Endodermal cell (in vitro differentiated cells): ENCODE results near the gene ZNF618. TPM values are rescaled to one million over a fixed set of nuclear protein-coding genes. Genes with fewer than 3 reads are reported as not detected.
"Not testable (repeated sequence)": the region's sequence is repeated elsewhere in the genome, so short reads cannot be mapped to it uniquely, and the experiment has no call there.

Source experiments
- DNase-seq: peaks from one replicate; pipeline ENCODE4 v3.0.0-alpha.2; 2017
- H3K27ac ChIP-seq: 2 replicates; pipeline ENCODE4 v1.5.1; 2013; ENCODE audit warnings: mild to moderate bottlenecking, low read depth, low read length, moderate library complexity
- H3K27me3 ChIP-seq: 2 replicates; pipeline ENCODE4 v1.6.1; 2013; ENCODE audit warnings: mild to moderate bottlenecking, low read length, moderate library complexity; ENCODE audit not compliant: insufficient read depth, control insufficient read depth, poor library complexity, severe bottlenecking
- H3K36me3 ChIP-seq: 2 replicates; pipeline ENCODE4 v1.7.0; 2013; ENCODE audit warnings: mild to moderate bottlenecking, low read length, moderate library complexity; ENCODE audit not compliant: control insufficient read depth, insufficient read depth
- H3K4me1 ChIP-seq: one replicate; pipeline ENCODE4 v1.7.0; 2013; ENCODE audit warnings: low read length; ENCODE audit not compliant: control insufficient read depth, insufficient read depth
- H3K4me3 ChIP-seq: 2 replicates; pipeline ENCODE4 v1.5.1; 2013; ENCODE audit warnings: mild to moderate bottlenecking, low read length, moderate library complexity
- H3K9ac ChIP-seq: 2 replicates; pipeline ENCODE4 v1.6.1; 2013; ENCODE audit warnings: mild to moderate bottlenecking, low read length, moderate library complexity; ENCODE audit not compliant: poor library complexity, severe bottlenecking; ENCODE audit errors: extremely low read depth
- H3K9me3 ChIP-seq: 2 replicates; pipeline ENCODE4 v1.6.1; 2013; ENCODE audit warnings: mild to moderate bottlenecking, low read length, moderate library complexity; ENCODE audit not compliant: control insufficient read depth
- H3K27ac Mint-ChIP-seq: 2 replicates; pipeline ENCODE4 v1.8.0; 2020; ENCODE audit warnings: mixed read lengths
- H3K27me3 Mint-ChIP-seq: 2 replicates; pipeline ENCODE4 v1.8.0; 2021; ENCODE audit warnings: mild to moderate bottlenecking, mixed read lengths; ENCODE audit not compliant: insufficient read depth
- H3K36me3 Mint-ChIP-seq: 2 replicates; pipeline ENCODE4 v1.8.0; 2020; ENCODE audit warnings: low read depth, mixed read lengths
- H3K4me1 Mint-ChIP-seq: 2 replicates; pipeline ENCODE4 v1.8.0; 2020; ENCODE audit warnings: mixed read lengths
- H3K4me3 Mint-ChIP-seq: 2 replicates; pipeline ENCODE4 v1.8.0; 2020; ENCODE audit warnings: mild to moderate bottlenecking, moderate library complexity, mixed read lengths
- H3K9me3 Mint-ChIP-seq: 2 replicates; pipeline ENCODE4 v1.8.0; 2020; ENCODE audit warnings: mild to moderate bottlenecking, mixed read lengths
- WGBS, 2 experiments: methylation state at CpG; one replicate each; pipeline versions ENCODE4 v1.1.5 to v1.1.7; 2013; ENCODE audit warnings: missing lambda C conversion rate in 2 of 2, mixed read lengths in 1 of 2; ENCODE audit not compliant: insufficient coverage in 1 of 2, insufficient read length in 1 of 2; 5-methylcytosine and 5-hydroxymethylcytosine counted together
- total RNA-seq, 2 donors: library from RNA; stranded (reverse); fragmentation: NEBNext Ultra II Directional in 1 of 2; extraction: Animal tissue kit (Norgen Biotek cat#: 25700) in 1 of 2; gene quantifications; 2 replicates in 1 of 2; 3 replicates in 1 of 2; pipeline ENCODE4 v1.2.1, GENCODE V29; 2021
- TF ChIP-seq, protein P1 (sequence below): fragments of 200-600 bp; sonication (generic); conservative IDR thresholded peaks from 2 replicates; pipeline ENCODE4 v1.5.0; 2021; ENCODE audit warnings: antibody characterized with exemption, mild to moderate bottlenecking

ZNF618 gene
- total RNA-seq, 2 donors from 2014 or later = 34.5 to 37.5 TPM

- not testable (repeated sequence) for H3K4me1 Mint-ChIP-seq, H3K27ac Mint-ChIP-seq, H3K27ac ChIP-seq, H3K27me3 Mint-ChIP-seq, H3K9me3 ChIP-seq, H3K9me3 Mint-ChIP-seq, H3K9ac ChIP-seq, H3K4me1 ChIP-seq, DNase-seq, H3K27me3 ChIP-seq, H3K4me3 Mint-ChIP-seq, H3K4me3 ChIP-seq
- H3K36me3 Mint-ChIP-seq = peaks cover 44% of the 10 kb centered on the region
- TF ChIP-seq, protein P1, sequence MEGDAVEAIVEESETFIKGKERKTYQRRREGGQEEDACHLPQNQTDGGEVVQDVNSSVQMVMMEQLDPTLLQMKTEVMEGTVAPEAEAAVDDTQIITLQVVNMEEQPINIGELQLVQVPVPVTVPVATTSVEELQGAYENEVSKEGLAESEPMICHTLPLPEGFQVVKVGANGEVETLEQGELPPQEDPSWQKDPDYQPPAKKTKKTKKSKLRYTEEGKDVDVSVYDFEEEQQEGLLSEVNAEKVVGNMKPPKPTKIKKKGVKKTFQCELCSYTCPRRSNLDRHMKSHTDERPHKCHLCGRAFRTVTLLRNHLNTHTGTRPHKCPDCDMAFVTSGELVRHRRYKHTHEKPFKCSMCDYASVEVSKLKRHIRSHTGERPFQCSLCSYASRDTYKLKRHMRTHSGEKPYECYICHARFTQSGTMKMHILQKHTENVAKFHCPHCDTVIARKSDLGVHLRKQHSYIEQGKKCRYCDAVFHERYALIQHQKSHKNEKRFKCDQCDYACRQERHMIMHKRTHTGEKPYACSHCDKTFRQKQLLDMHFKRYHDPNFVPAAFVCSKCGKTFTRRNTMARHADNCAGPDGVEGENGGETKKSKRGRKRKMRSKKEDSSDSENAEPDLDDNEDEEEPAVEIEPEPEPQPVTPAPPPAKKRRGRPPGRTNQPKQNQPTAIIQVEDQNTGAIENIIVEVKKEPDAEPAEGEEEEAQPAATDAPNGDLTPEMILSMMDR = peak; percentile 32
- peaks cover 29% of the 10 kb centered on the region for H3K36me3 ChIP-seq
Observed at GRCh38 chr9:114043660-114044059, 167.6 kb downstream of the ZNF618 start.

- H3K4me1 Mint-ChIP-seq = peaks cover 3% of the 10 kb centered on the region
- Histone ChIP-seq H3K27me3 (no peaks in the 10 kb centered on the region), H3K9me3 (no peaks in the 10 kb centered on the region), H3K9ac (no peak overlapping the region), H3K36me3 (peaks cover 42% of the 10 kb centered on the region), H3K27ac (no peak overlapping the region), H3K4me3 (no peak overlapping the region), H3K4me1 (no peaks in the 10 kb centered on the region)
- no peaks in the 10 kb centered on the region for H3K27me3 Mint-ChIP-seq
- no peaks in the 10 kb centered on the region for H3K9me3 Mint-ChIP-seq
- no peak overlapping the region for H3K27ac Mint-ChIP-seq
- TF ChIP-seq, protein P1 = no peak
- H3K4me3 Mint-ChIP-seq = no peak overlapping the region
- H3K36me3 Mint-ChIP-seq = peaks cover 49% of the 10 kb centered on the region
- no peak for DNase-seq
- WGBS, 2 experiments = 95 to 96% methylated on average over 3 to 4 of the region's 4 CpGs
Observed at GRCh38 chr9:114046237-114046755, 170.2 kb downstream of the ZNF618 start.

DNA sequence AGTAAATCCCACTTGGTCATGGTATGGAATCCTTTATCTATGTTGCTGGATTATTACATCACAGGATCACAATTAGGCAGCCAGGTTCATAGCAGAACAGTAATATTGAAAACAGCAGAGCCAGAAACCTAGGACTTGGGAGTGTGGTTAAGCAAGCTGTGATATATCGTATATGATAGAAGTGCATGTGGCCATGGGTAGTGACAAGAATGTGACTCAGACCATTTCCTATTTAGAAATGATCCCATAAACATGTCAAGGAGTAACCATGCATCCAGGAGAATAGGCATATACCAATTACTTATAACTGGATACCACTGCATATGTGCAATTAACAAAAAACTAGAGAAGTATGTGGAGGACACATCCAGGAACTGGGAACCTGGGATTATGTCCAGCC is 170.8 kb downstream of the ZNF618 start:
- H3K9me3 ChIP-seq = no peaks in the 10 kb centered on the region
- no peaks in the 10 kb centered on the region for H3K4me1 ChIP-seq
- Mint-ChIP-seq H3K4me1 (peaks cover 3% of the 10 kb centered on the region), H3K27me3 (no peaks in the 10 kb centered on the region), H3K4me3 (no peak overlapping the region), H3K36me3 (peaks cover 45% of the 10 kb centered on the region), H3K27ac (no peak overlapping the region), H3K9me3 (no peaks in the 10 kb centered on the region)
- no peaks in the 10 kb centered on the region for H3K27me3 ChIP-seq
- WGBS, 2 experiments = 89 to 100% methylated on average over 1 of the region's 1 CpG
- TF ChIP-seq, protein P1 = no peak
- no peak overlapping the region for H3K9ac ChIP-seq
- H3K4me3 ChIP-seq = no peak overlapping the region
- H3K27ac ChIP-seq = no peak overlapping the region
- DNase-seq = no peak
- H3K36me3 ChIP-seq = peaks cover 48% of the 10 kb centered on the region
